Cerebellar cortex (tissue), 1 donor: ENCODE results near the gene ZNF346.
"Not testable (repeated sequence)": the region's sequence is repeated elsewhere in the genome, so short reads cannot be mapped to it uniquely, and the experiment has no call there.

ENCODE experiments used
- DNase-seq: peaks from one replicate; pipeline ENCODE4 v3.0.0-alpha.2; 2015; ENCODE audit warnings: low spot score

Gene ZNF346

GRCh38 chr5:177022386-177023302, at the start of gene ZNF346:
ZNF346 (plus strand) TSS chr5:177022696; CDS start chr5:177022739, 43 bp downstream.
- peak; percentile 94 for DNase-seq

- DNase-seq, result no peak
Measured at GRCh38 chr5:176979669-176980068, 42.8 kb upstream of the ZNF346 start.

GRCh38 chr5:176980818-176981217, 41.7 kb upstream of the ZNF346 start:
- DNase-seq, result no peak

GRCh38 chr5:176983112-176983511, 39.4 kb upstream of the ZNF346 start:
- not testable (repeated sequence) for DNase-seq

GRCh38 chr5:176983593-176983992, 38.9 kb upstream of the ZNF346 start:
- not testable (repeated sequence) for DNase-seq

- not testable (repeated sequence) for DNase-seq
Measured at GRCh38 chr5:176984176-176984575, 38.3 kb upstream of the ZNF346 start.

GRCh38 chr5:176985516-176985915, 37.0 kb upstream of the ZNF346 start:
- no peak for DNase-seq

- no peak for DNase-seq
Measured at GRCh38 chr5:176986280-176986679, 36.2 kb upstream of the ZNF346 start.

- no peak for DNase-seq
Measured at GRCh38 chr5:176987583-176987982, 34.9 kb upstream of the ZNF346 start.

GRCh38 chr5:176993081-176993480, 29.4 kb upstream of the ZNF346 start:
- DNase-seq, result not testable (repeated sequence)

- DNase-seq, result no peak
Measured at GRCh38 chr5:176994460-176995121, 27.9 kb upstream of the ZNF346 start.

GRCh38 chr5:176995122-176995490, 27.4 kb upstream of the ZNF346 start:
- DNase-seq, result no peak

- no peak for DNase-seq
Measured at GRCh38 chr5:176995896-176996767, 26.4 kb upstream of the ZNF346 start.

GRCh38 chr5:176996780-176997179, 25.7 kb upstream of the ZNF346 start:
- DNase-seq, result no peak

- no peak for DNase-seq
Measured at GRCh38 chr5:176998828-176999227, 23.7 kb upstream of the ZNF346 start.

GRCh38 chr5:176999526-176999925, 23.0 kb upstream of the ZNF346 start:
- DNase-seq, result not testable (repeated sequence)

GRCh38 chr5:177003649-177004048, 18.8 kb upstream of the ZNF346 start:
- no peak for DNase-seq

GRCh38 chr5:177004961-177005360, 17.5 kb upstream of the ZNF346 start:
- DNase-seq, result no peak

GRCh38 chr5:177005619-177006264, 16.8 kb upstream of the ZNF346 start:
- DNase-seq, result peak; percentile 55

- DNase-seq, result peak; percentile 89
Measured at GRCh38 chr5:177006265-177006972, 16.1 kb upstream of the ZNF346 start, which contains the start of gene UIMC1. UIMC1 (minus strand) TSS chr5:177006779; CDS start chr5:176982615, 24,164 bp downstream.

GRCh38 chr5:177008716-177009115, 13.8 kb upstream of the ZNF346 start:
- DNase-seq, result no peak
